ENCODE results near the gene PPFIBP2. TPM values are rescaled to one million over a fixed set of nuclear protein-coding genes. Genes with fewer than 3 reads are reported as not detected.
"Not testable (repeated sequence)": the region's sequence is repeated elsewhere in the genome, so short reads cannot be mapped to it uniquely, and the experiment has no call there.

PPFIBP2 gene
- polyA plus RNA-seq, 3 donors, result 5.5 to 22.6 (median 8.1) TPM

DNA sequence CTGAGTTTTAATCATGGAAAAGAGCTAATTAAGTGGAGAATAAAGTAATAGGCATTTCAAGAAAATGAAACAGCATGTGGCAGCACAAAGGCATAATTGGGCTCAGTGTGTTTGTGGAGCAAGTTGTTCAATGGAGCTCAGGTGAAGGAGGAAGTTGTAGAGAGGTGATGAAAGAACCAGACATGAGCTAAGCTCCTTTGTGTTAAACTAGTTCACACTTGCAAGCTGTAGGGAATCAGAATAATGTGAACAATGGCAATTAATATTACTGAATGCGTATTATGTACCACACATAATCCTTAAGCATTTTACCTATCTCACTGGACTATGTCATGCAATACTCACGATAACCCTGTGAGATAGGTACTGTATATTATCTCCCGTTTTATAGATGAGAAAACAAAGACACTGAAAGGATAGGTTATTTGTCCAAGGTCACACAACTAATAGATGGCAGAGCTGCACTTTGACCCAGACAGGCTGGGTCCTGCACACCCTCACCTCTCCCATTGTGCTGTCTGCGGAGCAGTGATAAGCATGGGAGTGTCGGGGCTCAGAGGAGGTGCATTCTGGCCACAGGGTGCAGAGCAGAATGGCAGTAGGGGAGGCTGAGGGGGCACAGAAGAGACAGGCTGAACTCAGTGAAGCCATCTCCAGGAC is 19.6 kb upstream of the PPFIBP2 start:
- H3K27ac ChIP-seq (ENCODE audit: low read depth, low read length), result no peak overlapping the region
- 79 to 93% (median 88%) methylated on average over 5 of the region's 5 CpGs for WGBS, 3 donors

DNA sequence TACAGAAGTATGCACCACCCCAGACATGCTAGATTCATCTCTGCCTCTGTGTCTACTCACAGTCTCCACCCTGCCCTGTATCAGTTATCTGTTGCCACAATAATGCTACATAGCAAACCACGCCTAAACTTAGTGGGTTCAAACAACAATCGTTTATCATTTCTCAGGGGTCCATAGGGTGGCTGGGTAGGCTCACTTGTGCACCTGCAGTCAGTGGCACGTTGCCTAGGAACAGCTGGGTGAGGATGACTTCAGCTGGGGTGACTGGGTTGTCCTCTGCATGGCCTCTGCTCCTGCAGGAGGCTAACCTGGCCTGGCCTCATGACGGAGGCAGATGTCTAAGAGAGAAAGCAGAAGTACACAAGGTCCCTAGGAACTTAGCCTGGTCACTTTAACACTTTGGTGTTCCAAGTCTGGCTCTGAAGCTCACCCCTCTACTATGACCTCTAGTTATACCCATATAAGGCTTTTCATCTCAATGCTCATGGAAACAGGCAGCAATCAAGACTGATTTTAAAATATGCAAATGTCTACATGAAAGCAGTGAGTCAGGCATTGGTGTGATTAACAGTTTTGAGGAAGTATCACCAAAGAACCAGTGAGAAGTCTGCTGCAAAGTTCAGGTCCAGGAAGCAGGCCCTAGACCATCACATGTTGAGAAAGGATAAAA is 17.8 kb upstream of the PPFIBP2 start:
- H3K27ac ChIP-seq (ENCODE audit: low read depth, low read length), result no peak overlapping the region
- WGBS, 3 donors, result 72 to 79% (median 75%) methylated on average over 4 of the region's 4 CpGs

DNA sequence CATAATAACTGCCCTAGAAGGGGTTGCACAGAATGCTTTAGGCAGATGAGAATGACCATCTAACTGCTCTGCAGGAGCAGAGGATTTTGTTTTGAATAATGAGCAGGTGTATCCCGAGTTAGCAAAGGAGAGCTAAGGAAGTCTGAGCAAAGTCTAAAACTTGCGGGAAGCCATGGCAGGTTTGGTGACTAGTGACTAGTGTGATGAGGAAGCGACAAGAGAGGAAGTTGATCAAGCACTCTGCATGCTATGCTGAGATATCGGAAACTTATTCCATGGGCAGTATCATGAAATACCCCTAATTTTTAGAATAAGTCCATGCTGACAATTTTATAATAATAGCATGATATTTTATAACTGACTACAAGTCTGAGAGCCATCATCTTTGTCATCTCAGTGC is 15.6 kb upstream of the PPFIBP2 start:
- no peak overlapping the region for H3K27ac ChIP-seq (ENCODE audit: low read depth, low read length)
- WGBS, 3 donors, result 50 to 79% (median 56%) methylated on average over 4 of the region's 4 CpGs

DNA sequence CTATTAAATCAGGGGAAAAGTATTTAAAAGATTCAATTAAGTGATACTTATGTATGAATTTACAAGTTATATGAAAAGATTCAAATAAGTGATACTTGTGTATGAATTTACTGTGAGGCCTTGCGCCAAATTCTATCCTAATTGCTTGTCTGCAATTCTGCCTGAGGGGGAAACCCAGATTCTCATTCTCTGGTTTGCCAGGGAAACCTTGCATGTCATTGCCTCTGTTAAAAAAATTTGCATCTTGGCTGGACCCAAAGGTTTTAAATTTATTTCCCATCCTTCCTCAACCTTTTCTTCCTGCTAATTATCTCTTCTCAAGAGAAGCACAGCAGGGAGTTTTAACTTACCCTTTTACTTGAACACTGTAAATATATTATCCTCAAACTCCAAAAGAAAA is 14.7 kb upstream of the PPFIBP2 start:
- 90 to 96% (median 95%) methylated on average over 1 of the region's 1 CpG for WGBS, 3 donors
- no peak overlapping the region for H3K27ac ChIP-seq (ENCODE audit: low read depth, low read length)

DNA sequence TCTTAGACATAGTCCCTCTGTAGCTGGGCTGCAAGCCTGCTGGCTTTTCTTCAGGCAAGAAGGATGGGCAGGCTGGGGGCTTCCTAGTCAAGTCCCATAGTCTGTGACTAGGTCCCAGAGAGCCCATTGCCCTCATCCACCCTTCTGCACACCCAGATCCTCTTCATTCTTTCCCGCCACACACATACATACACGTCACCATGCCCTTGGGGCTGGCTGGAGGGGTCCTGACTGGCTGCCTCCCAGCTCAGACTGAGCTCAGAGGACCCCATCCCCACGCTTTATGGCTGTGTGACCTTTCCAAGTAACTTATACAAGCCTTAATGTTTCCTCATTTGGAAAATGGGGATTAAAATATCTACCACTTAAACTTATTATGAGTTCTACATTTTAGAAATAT is 13.5 kb upstream of the PPFIBP2 start:
- WGBS, 3 donors, result 91 to 96% (median 94%) methylated on average over 3 of the region's 3 CpGs
- H3K27ac ChIP-seq (ENCODE audit: low read depth, low read length), result no peak overlapping the region

DNA sequence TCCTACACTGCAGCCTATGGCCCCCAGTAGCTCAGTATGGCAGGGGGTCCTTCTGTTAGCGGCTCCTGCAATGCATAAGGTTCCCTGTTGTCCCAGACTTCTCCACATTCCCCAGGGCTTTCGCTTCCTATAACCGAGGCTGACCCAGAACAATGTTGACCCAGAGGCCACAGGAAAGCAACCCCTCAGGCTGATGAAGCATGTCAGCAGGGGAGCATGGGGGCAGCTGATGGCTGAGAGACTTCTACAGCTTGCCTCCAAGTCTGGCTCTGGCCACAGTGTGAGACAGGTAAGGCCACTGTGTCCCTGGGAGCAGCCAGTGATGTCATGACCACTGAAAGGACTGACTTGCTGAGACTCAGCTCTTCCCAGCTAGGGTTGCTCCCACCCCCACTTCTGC is 12.5 kb upstream of the PPFIBP2 start:
- WGBS, 3 donors, result 82 to 84% (median 83%) methylated on average over 3 of the region's 3 CpGs
- no peak overlapping the region for H3K27ac ChIP-seq (ENCODE audit: low read depth, low read length)

DNA sequence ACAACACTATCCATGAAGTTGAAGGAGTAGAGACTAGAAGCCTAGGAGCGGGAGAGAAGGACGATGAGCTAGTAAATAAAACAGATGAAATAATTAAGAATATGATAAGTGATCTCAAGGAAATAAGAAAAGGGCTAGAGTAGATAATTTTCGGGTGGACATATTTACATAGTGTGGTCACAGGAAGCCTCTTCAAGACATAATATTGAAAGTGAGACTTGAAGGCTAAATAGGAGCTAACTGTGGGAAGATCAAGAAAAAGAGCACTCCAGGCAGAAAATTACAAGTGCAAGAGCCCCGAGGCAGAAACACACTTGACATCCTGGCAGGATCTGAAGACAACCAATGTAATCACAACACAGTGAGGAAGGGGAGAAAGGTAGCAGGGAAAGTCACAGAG is 11.9 kb upstream of the PPFIBP2 start:
- no peak overlapping the region for H3K27ac ChIP-seq (ENCODE audit: low read depth, low read length)
- 68 to 88% (median 85%) methylated on average over 4 of the region's 4 CpGs for WGBS, 3 donors

DNA sequence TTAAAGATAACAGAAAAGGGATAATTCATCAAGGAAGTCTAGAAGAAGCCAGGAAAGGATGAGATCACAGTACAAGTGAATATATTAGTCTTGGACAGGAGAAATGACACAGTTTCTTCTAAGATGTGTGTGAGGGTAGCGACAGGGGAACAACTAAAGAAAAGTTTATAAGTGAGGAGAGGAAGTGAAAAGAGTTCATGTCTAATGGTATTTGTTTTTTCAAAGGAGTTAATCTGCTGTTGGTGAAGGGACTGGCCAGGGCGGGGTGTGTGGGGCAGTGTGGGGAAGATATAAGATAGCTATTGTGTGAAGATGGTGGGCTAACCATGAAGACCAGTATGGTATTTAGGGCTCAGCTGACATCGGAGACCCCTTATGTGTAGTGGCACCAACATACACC is 7.6 kb upstream of the PPFIBP2 start:
- H3K27ac ChIP-seq (ENCODE audit: low read depth, low read length), result no peak overlapping the region
- 90 to 97% (median 96%) methylated on average over 3 of the region's 3 CpGs for WGBS, 3 donors

DNA sequence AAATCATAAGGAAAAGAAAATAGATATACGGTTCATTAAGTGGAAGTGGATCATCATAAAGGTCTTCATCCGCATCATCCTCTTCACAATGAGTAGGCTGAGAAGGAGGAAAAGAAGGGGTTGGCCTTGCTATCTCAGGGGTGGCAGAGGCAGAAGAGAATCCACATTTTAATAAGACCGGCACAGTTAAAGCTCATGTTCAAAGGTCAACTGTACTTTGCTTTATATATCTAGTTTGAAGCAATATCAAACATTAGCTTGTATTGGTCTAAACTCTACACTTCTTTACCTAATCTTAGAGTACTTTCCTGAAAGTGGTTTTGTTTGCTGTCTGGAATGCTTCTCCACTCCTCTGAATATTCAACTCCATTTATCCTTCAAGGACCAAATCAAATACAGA is 5.7 kb upstream of the PPFIBP2 start:
- H3K27ac ChIP-seq (ENCODE audit: low read depth, low read length), result no peak overlapping the region
- 66 to 95% (median 88%) methylated on average over 3 of the region's 3 CpGs for WGBS, 3 donors

DNA sequence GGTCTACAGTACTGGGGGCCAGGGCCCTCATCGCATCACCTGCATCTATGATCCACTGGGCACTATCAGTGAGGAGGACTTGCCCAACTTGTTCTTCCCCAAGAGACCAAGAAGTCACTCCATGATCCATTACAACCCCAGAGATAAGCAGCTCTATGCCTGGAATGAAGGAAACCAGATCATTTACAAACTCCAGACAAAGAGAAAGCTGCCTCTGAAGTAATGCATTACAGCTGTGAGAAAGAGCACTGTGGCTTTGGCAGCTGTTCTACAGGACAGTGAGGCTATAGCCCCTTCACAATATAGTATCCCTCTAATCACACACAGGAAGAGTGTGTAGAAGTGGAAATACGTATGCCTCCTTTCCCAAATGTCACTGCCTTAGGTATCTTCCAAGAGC is 3.8 kb upstream of the PPFIBP2 start:
- WGBS, 3 donors, result 81 to 84% (median 84%) methylated on average over 2 of the region's 2 CpGs
- no peak overlapping the region for H3K27ac ChIP-seq (ENCODE audit: low read depth, low read length)

DNA sequence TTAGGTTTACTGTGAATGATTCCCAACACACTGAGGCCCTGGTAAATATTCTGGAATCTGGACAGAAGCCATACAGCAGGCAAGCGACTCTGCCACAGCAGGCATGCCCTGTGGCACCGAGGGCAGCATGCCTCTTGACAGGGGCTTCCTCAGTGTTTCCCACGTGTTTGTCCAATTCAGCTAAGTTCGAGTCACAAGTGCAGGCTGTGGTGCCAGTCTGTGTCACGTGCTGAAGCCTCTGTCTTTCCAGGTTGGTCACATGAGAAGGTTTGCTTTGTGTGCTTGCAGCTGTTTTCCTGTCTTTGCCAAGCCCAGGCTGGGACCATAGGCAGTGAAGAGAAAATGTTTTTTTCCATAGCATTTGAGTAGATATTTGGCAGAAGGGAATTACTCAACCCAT is 2.4 kb upstream of the PPFIBP2 start:
- 15 to 30% (median 28%) methylated on average over 5 of the region's 5 CpGs for WGBS, 3 donors
- H3K27ac ChIP-seq (ENCODE audit: low read depth, low read length), result no peak overlapping the region

DNA sequence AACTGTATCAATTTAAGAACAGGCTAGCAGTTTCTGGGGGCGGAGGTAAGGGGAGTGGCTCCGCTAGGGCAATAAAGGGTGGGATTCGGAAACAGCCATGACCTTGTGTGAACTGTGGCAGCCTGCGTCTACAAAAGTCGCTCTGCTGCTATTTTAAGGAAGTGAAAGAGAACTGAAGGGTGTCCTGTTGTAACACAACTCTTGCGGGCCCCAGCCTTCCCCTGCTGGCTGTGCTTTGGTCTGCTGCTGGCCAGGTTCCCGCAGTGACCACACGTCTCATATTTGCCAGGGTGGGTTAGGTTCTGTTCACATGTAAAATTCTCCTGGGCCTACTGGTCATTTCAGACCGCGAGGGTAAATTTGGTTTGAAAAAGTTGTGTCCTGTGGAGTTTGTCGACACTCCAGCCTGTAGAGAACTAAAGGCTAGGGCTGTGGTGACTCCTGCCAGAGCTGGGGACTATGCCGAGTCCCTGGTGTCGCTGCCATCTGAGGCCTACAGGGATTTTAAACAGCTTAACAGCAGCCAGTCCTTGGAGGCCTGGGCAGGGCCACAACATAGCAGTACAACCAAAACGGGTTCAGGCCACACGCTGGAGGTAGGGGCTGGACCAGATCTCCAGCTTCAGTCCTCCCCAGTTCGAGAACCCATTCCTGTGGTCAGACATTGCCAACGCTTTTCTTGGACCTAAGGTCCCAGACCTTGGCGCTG is 1.1 kb upstream of the PPFIBP2 start:
- 9 to 12% (median 11%) methylated on average over 18 of the region's 18 CpGs for WGBS, 3 donors
- H3K27ac ChIP-seq (ENCODE audit: low read depth, low read length), result no peak overlapping the region

DNA sequence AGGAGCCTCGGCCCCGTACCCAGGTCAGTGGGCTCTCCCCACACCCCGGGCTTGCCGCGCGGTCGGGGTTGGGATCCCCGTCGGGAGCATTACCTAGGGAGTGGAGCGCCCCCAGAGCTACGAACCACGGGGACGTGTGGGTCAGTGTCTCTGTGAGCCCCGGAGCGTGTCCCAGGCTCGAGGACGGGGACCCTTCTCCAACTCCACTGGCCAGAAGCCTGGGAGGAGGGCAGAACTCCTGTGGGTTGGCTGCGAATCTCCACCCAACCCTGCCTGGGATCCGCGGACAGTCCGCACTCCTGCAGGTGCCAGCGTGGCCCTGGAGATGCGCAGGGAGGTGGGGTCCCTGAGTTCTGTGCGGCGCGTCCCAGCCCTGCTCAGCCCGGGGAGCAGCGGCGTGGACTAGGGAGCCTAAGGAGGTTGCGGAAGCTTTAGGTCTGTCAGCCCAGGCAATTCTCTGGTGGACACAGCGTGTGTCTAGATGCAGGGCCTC is 346 bp downstream of the PPFIBP2 start:
- 1 to 2% (median 1%) methylated on average over 29 to 31 of the region's 31 CpGs for WGBS, 3 donors
- no peak overlapping the region for H3K27ac ChIP-seq (ENCODE audit: low read depth, low read length)

DNA sequence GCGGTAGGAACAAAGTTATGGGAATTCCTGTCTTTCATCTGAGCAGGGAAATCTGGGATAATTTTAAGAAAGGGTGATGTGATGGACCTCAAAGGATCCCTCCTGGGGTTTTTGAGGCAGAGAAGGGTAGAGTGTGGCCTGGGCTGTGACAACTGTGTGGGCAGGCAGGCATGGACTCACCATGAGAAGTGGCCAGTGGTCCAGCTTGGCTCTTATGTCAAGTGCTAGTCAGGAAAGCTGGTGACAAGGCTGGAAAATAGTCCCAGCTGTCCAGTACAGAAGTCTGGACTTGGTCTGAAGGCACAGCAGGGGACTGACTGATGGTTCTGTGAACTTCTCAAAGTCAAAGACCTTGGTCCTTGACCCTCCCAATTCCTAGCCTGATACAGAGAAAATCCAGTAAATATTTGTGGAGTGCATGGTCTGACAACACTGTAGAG is 1.7 kb downstream of the PPFIBP2 start:
- WGBS, 3 donors, result 94 to 98% (median 97%) methylated on average over 1 of the region's 1 CpG
- no peak overlapping the region for H3K27ac ChIP-seq (ENCODE audit: low read depth, low read length)

DNA sequence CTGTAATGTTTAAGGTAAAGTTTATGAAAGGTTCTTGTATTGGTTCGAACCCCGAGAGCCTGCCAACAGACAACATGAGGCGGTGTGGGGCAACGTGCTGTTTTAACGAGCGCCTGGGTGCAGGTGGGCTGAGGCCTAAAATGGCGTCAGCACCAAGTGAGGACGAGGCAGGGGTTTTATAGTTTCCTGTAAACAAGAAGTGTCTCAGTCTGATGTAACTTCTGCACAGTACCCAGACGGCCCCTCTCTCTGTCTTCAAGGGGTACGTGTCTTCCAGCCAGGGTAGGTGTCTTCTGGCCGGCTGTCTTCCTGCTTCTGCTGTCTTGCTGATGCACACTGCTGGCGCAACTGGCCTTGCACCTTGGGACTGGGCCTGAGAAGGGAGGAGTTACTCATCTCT is 2.7 kb downstream of the PPFIBP2 start:
- WGBS, 3 donors, result 78 to 92% (median 82%) methylated on average over 12 of the region's 12 CpGs
- no peak overlapping the region for H3K27ac ChIP-seq (ENCODE audit: low read depth, low read length)

DNA sequence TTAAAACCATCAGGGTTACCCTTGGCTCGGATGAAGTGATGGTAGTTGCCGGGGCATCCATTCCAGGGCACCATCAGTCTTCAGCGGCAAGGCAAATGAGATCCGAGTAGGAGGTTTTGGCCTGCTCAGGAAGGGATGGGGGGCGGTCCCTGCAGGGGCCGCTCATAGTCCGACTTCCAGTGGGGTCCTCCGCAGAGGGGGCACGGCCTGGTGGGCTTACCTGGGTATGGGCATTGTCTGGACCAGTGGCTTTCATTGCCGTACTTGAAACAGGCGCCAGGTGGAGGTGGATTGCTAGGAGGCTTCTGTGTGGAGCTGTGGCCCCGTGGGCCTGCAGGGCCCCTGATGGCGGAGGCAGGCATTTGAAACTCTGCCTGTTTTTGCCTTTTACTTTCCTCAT is 3.9 kb downstream of the PPFIBP2 start:
- WGBS, 3 donors, result 95 to 96% (median 96%) methylated on average over 13 of the region's 13 CpGs
- H3K27ac ChIP-seq (ENCODE audit: low read depth, low read length), result not testable (repeated sequence)

DNA sequence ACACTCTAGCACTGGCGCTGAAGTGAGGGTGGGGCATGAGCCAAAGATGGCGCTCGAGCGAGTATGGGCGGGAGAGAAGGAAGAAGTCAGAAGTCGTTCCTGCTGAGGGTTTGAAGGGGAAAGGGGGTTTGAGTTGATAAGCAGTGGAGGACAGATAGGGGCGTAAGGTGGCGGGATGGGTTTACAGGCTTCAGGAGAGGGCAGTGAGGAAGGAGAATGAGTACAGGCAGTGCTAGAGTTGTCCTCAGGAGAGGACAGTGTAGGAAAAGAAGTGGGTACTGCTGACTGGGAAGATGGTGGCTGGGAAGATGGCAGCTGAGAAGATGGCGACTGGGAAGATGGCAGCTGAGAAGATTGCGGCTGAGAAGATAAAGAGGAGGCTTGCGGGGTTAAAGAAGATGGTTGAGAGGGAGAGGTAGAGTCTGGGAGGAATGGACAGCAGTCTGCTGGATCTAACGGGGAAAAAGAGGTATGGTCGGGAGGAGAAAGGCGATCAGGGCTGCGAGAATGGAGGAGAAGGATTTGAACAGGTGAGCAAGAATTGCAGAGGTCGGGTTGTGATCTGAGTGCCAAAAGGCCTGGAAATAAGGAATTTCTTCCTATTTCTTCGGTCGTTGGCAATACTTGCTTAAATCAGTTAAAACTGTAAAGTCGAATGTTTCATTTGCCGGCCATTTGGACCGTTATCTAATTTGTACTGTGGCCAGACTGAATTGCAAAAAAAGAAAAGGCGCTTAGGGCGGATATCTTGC is 5.2 kb downstream of the PPFIBP2 start:
- 92 to 94% (median 94%) methylated on average over 23 of the region's 23 CpGs for WGBS, 3 donors
- H3K27ac ChIP-seq (ENCODE audit: low read depth, low read length), result no peak overlapping the region

DNA sequence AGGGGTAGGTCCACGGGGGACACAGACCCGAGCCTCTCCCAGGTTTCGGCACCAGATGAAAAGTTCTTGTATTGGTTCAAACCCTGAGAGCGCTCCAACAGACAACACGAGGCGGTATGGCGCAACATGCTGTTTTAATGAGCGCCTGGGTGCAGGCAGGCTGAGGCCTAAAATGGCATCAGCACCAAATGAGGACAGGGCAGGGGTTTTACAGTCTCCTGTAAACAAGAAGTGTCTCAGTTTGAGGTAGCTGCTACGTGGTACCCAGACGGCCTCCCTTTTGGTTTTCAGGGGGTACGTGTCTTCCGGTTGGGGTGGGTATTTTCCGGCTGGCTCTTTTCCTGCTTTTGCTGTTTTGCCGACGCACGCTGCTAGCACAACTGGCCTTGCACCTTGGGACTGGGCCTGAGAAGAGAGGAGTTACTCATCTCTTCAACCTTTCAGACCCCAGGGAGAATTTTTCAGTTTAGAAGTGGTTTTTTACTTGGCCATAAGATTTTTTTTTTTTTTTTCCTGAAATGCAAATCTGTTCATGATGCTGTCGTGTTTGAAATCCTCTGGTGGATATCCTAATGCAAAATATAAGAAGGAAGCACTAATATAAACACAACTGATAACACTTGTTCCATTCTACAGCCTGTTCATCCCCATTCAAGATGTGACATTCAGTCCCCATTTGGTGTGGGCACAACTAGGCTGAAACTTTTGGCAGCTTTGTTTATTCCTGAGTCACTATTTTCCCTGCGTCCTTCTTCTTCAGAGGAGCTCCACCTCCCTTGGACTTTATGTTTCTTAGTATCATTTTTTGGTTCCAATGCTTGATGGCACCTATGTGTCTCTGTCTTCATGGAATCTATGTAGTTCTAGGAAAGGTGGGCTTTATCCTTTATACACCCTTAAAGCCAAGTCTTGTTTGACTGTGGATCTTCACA is 6.5 kb downstream of the PPFIBP2 start:
- WGBS, 3 donors, result 72 to 73% (median 72%) methylated on average over 18 of the region's 18 CpGs
- no peak overlapping the region for H3K27ac ChIP-seq (ENCODE audit: low read depth, low read length)

Data from adipose tissue (tissue), 3 donors.